NCI-H510A treated with DMSO at 0.1 percent for 48 hours (cell line): ENCODE results near the gene OR4D6.
"Not testable (repeated sequence)": the region's sequence is repeated elsewhere in the genome, so short reads cannot be mapped to it uniquely, and the experiment has no call there.

Source experiments
- DNase-seq: peaks from one replicate; lab custom pipeline; 2025; lab: John Stamatoyannopoulos, UW

Gene OR4D6

GRCh38 chr11:59456661-59457060 is at the start of gene OR4D6:
TSS of gene OR4D6 (plus strand) at chr11:59456961. CDS start at chr11:59456961, 0 bp downstream.
- no peak for DNase-seq

GRCh38 chr11:59413646-59414045 is 43.1 kb upstream of the OR4D6 start:
- no peak for DNase-seq

- no peak for DNase-seq
Observed at GRCh38 chr11:59415111-59415510, 41.6 kb upstream of the OR4D6 start.

GRCh38 chr11:59416613-59417012 is 40.1 kb upstream of the OR4D6 start:
- no peak for DNase-seq

- DNase-seq, result no peak
Observed at GRCh38 chr11:59417023-59417422, 39.7 kb upstream of the OR4D6 start.

GRCh38 chr11:59418156-59418555 is 38.6 kb upstream of the OR4D6 start:
- DNase-seq, result no peak

GRCh38 chr11:59423835-59424234 is 32.9 kb upstream of the OR4D6 start:
- no peak for DNase-seq

- no peak for DNase-seq
Observed at GRCh38 chr11:59425131-59425530, 31.6 kb upstream of the OR4D6 start.

GRCh38 chr11:59426361-59427067 is 30.2 kb upstream of the OR4D6 start, which contains the start of gene OR5A2:
TSS of gene OR5A2 (minus strand) at chr11:59426413. CDS start at chr11:59422953, 3,460 bp downstream.
- DNase-seq, result no peak

GRCh38 chr11:59427068-59427382 is 29.7 kb upstream of the OR4D6 start:
- DNase-seq, result no peak

GRCh38 chr11:59429924-59430516 is 26.7 kb upstream of the OR4D6 start:
- DNase-seq, result peak; percentile 1

GRCh38 chr11:59436169-59436568 is 20.6 kb upstream of the OR4D6 start, which contains the start of gene OR5A1:
TSS of gene OR5A1 (plus strand) at chr11:59436469. CDS start at chr11:59443169, 6,700 bp downstream.
- DNase-seq, result no peak

GRCh38 chr11:59437770-59438169 is 19.0 kb upstream of the OR4D6 start:
- no peak for DNase-seq

- not testable (repeated sequence) for DNase-seq
Observed at GRCh38 chr11:59445624-59446023, 11.1 kb upstream of the OR4D6 start.

GRCh38 chr11:59448484-59448883 is 8.3 kb upstream of the OR4D6 start:
- no peak for DNase-seq

GRCh38 chr11:59459916-59460315 is 3.2 kb downstream of the OR4D6 start:
- DNase-seq, result no peak

GRCh38 chr11:59463190-59463641 is 6.5 kb downstream of the OR4D6 start:
- no peak for DNase-seq

- no peak for DNase-seq
Observed at GRCh38 chr11:59473015-59473414, 16.3 kb downstream of the OR4D6 start, which contains the start of gene OR4D10. TSS of gene OR4D10 (plus strand) at chr11:59473315. CDS start at chr11:59477430, 4,115 bp downstream.

GRCh38 chr11:59475176-59475575 is 18.4 kb downstream of the OR4D6 start:
- no peak for DNase-seq

GRCh38 chr11:59479906-59480305 is 23.1 kb downstream of the OR4D6 start:
- no peak for DNase-seq

GRCh38 chr11:59480359-59480758 is 23.6 kb downstream of the OR4D6 start:
- no peak for DNase-seq

GRCh38 chr11:59501931-59502330 is 45.2 kb downstream of the OR4D6 start:
- DNase-seq, result no peak

GRCh38 chr11:59503276-59503675 is 46.5 kb downstream of the OR4D6 start, which contains the start of gene OR4D11:
TSS of gene OR4D11 (plus strand) at chr11:59503576. CDS start at chr11:59503576, 0 bp downstream.
- DNase-seq, result no peak
